Tibial nerve (tissue), 4 donors: Measurements from ENCODE around the gene ITGA4. TPM values are rescaled to one million over a fixed set of nuclear protein-coding genes. Genes with fewer than 3 reads are reported as not detected.

Source experiments
- DNase-seq, 2 donors: peaks; one replicate each; pipeline ENCODE4 v3.0.0-alpha.2; 2019; ENCODE audit warnings: low spot score in 2 of 2
- H3K27ac ChIP-seq, 4 donors: fragments of 200-600 bp; sonication (generic) in 3 of 4; one replicate each; pipeline ENCODE4 v1.5.1; 2017 to 2019; ENCODE audit warnings: mild to moderate bottlenecking in 1 of 4
- H3K27me3 ChIP-seq, 2 donors: fragments of 200-600 bp; sonication (generic) in 1 of 2; one replicate each; pipeline versions ENCODE4 v1.5.1 to v1.6.0; 2017 to 2019
- H3K36me3 ChIP-seq, 3 donors: fragments of 200-600 bp; sonication (generic); one replicate each; pipeline ENCODE4 v1.5.1; 2018 to 2019
- H3K4me1 ChIP-seq, 4 donors: fragments of 200-600 bp; sonication (generic) in 3 of 4; one replicate each; pipeline ENCODE4 v1.5.1; 2017 to 2019
- H3K4me3 ChIP-seq, 4 donors: fragments of 200-600 bp; sonication (generic) in 3 of 4; one replicate each; pipeline ENCODE4 v1.5.1; 2017 to 2019; ENCODE audit warnings: mild to moderate bottlenecking in 1 of 4, moderate library complexity in 1 of 4
- H3K9me3 ChIP-seq, 4 donors: fragments of 200-600 bp; sonication (generic) in 3 of 4; one replicate each; pipeline ENCODE4 v1.5.1; 2017 to 2019
- CTCF ChIP-seq, 5 experiments: fragments of 200-600 bp in 3 of 5; fragments of 450-650 bp in 2 of 5; sonication (generic) in 3 of 5; IDR thresholded peaks; one replicate each; pipeline ENCODE4 v1.5.1; 2016 to 2019; ENCODE audit warnings: antibody characterized with exemption in 5 of 5, mild to moderate bottlenecking in 3 of 5, moderate library complexity in 2 of 5
- EP300 ChIP-seq, 2 donors: sonication (generic); formaldehyde crosslinking; IDR thresholded peaks; one replicate each; pipeline ENCODE4 v1.6.1; 2017; ENCODE audit warnings: antibody characterized with exemption in 2 of 2, mild to moderate bottlenecking in 1 of 2
- POLR2A ChIP-seq, 2 donors: fragments of 450-650 bp; IDR thresholded peaks; one replicate each; pipeline ENCODE4 v1.6.1; 2017; ENCODE audit warnings: antibody characterized with exemption in 2 of 2, mild to moderate bottlenecking in 2 of 2, moderate library complexity in 2 of 2
- WGBS, 2 donors: methylation state at CpG; one replicate each; pipeline ENCODE4 v1.1.5; 2018; 5-methylcytosine and 5-hydroxymethylcytosine counted together
- total RNA-seq, 4 donors: library from RNA; depleted of rRNA; stranded (reverse); fragments of >200 nt; gene quantifications; one replicate each; pipeline ENCODE4 v1.1.0, GENCODE V29; 2016

Gene ITGA4
- total RNA-seq, 4 donors from 2014 or later, result 8.0 to 10.7 (median 9.0) TPM

GRCh38 chr2:181542170-181542569, 85.0 kb downstream of the ITGA4 start:
- TF ChIP-seq EP300 (IDR thresholded peaks at IDR 0.05) (no peak), POLR2A (IDR thresholded peaks at IDR 0.05) (no peak), CTCF (IDR thresholded peaks at IDR 0.05) (no peak)
- H3K36me3 ChIP-seq, result no peaks in the 10 kb centered on the region
- no peak for DNase-seq
- no peak overlapping the region for H3K27ac ChIP-seq
- 84 to 92% methylated on average over 2 of the region's 2 CpGs for WGBS, 2 donors
- H3K9me3 ChIP-seq, result no peaks in the 10 kb centered on the region
- H3K4me3 ChIP-seq, result no peak overlapping the region
- H3K27me3 ChIP-seq, result no peaks in the 10 kb centered on the region
- no peaks in the 10 kb centered on the region for H3K4me1 ChIP-seq

GRCh38 chr2:181546086-181546485, 88.9 kb downstream of the ITGA4 start:
- Histone ChIP-seq H3K4me3 (no peak overlapping the region), H3K9me3 (no peaks in the 10 kb centered on the region), H3K4me1 (no peaks in the 10 kb centered on the region), H3K27ac (no peak overlapping the region), H3K27me3 (no peaks in the 10 kb centered on the region), H3K36me3 (no peaks in the 10 kb centered on the region)
- 64% methylated on average over 3 of the region's 3 CpGs for WGBS, 2 donors
- DNase-seq, result no peak
- TF ChIP-seq POLR2A (IDR thresholded peaks at IDR 0.05), result no peak

- Histone ChIP-seq H3K36me3 (no peaks in the 10 kb centered on the region), H3K27ac (no peak overlapping the region), H3K4me1 (no peaks in the 10 kb centered on the region), H3K27me3 (no peaks in the 10 kb centered on the region), H3K9me3 (no peaks in the 10 kb centered on the region), H3K4me3 (no peak overlapping the region)
- TF ChIP-seq EP300 (IDR thresholded peaks at IDR 0.05) (no peak), CTCF (IDR thresholded peaks at IDR 0.05) (no peak), POLR2A (IDR thresholded peaks at IDR 0.05) (no peak)
- no peak for DNase-seq
- 44 to 54% methylated on average over 1 of the region's 1 CpG for WGBS, 2 donors
Observed at GRCh38 chr2:181552808-181553207, 95.6 kb downstream of the ITGA4 start.

- WGBS, 2 donors, result 44 to 58% methylated on average over 2 of the region's 2 CpGs
- H3K36me3 ChIP-seq, result no peaks in the 10 kb centered on the region
- no peak for DNase-seq
Observed at GRCh38 chr2:181553244-181553643, 96.1 kb downstream of the ITGA4 start.

GRCh38 chr2:181554061-181554830, 97.1 kb downstream of the ITGA4 start:
- TF ChIP-seq EP300 (IDR thresholded peaks at IDR 0.05), result no peak
- TF ChIP-seq CTCF (IDR thresholded peaks at IDR 0.05), result no peak
- TF ChIP-seq POLR2A (IDR thresholded peaks at IDR 0.05), result no peak
- H3K4me3 ChIP-seq, result no peak overlapping the region
- no peaks in the 10 kb centered on the region for H3K9me3 ChIP-seq
- WGBS, 2 donors, result 69% methylated on average over 2 of the region's 2 CpGs
- H3K27me3 ChIP-seq, result no peaks in the 10 kb centered on the region
- no peak for DNase-seq
- no peaks in the 10 kb centered on the region for H3K4me1 ChIP-seq
- H3K27ac ChIP-seq, result no peak overlapping the region
- no peaks in the 10 kb centered on the region for H3K36me3 ChIP-seq

More at GRCh38 chr2:181553244-181553643, 96.1 kb downstream of the ITGA4 start:
- Histone ChIP-seq H3K4me3 (no peak overlapping the region), H3K9me3 (no peaks in the 10 kb centered on the region), H3K27ac (no peak overlapping the region), H3K27me3 (no peaks in the 10 kb centered on the region), H3K4me1 (no peaks in the 10 kb centered on the region)
- TF ChIP-seq POLR2A (IDR thresholded peaks at IDR 0.05) (no peak), CTCF (IDR thresholded peaks at IDR 0.05) (no peak), EP300 (IDR thresholded peaks at IDR 0.05) (no peak)
